Sigmoid colon (tissue), 7 donors: Measurements from ENCODE around the gene FAM120AOS. TPM values are rescaled to one million over a fixed set of nuclear protein-coding genes. Genes with fewer than 3 reads are reported as not detected.

Experiments
- DNase-seq: peaks from one replicate; pipeline ENCODE4 v3.0.0-alpha.2; 2019
- H3K27ac ChIP-seq, 4 donors: fragments of 200-600 bp; sonication (generic); one replicate each; pipeline ENCODE4 v1.5.1; 2016 to 2019; ENCODE audit warnings: mild to moderate bottlenecking in 1 of 4
- H3K27me3 ChIP-seq, 3 donors: fragments of 200-600 bp; sonication (generic); one replicate each; pipeline ENCODE4 v1.5.1; 2019; ENCODE audit warnings: mild to moderate bottlenecking in 1 of 3
- H3K36me3 ChIP-seq, 4 donors: fragments of 200-600 bp; sonication (generic); one replicate each; pipeline ENCODE4 v1.5.1; 2016 to 2019
- H3K4me1 ChIP-seq, 4 donors: fragments of 200-600 bp; sonication (generic); one replicate each; pipeline ENCODE4 v1.5.1; 2017 to 2019
- H3K4me3 ChIP-seq, 4 donors: fragments of 200-600 bp; sonication (generic); one replicate each; pipeline ENCODE4 v1.5.1; 2017 to 2019; ENCODE audit warnings: mild to moderate bottlenecking in 2 of 4, moderate library complexity in 1 of 4
- H3K9me3 ChIP-seq, 4 donors: fragments of 200-600 bp in 3 of 4; sonication (generic) in 3 of 4; one replicate each; pipeline versions ENCODE4 v1.5.1 to v1.6.1; 2013 to 2019
- CTCF ChIP-seq, 4 experiments: fragments of 450-650 bp in 3 of 4; fragments of 200-600 bp in 1 of 4; IDR thresholded peaks; one replicate each; pipeline ENCODE4 v1.5.1; 2016 to 2019; ENCODE audit warnings: antibody characterized with exemption in 4 of 4, mild to moderate bottlenecking in 3 of 4, moderate library complexity in 2 of 4
- EP300 ChIP-seq, 4 donors: sonication (generic); formaldehyde crosslinking; IDR thresholded peaks; one replicate each; pipeline ENCODE4 v1.6.1; 2017; ENCODE audit warnings: antibody characterized with exemption in 4 of 4
- POLR2A ChIP-seq, 2 donors: fragments of 450-650 bp; IDR thresholded peaks; one replicate each; pipeline ENCODE4 v1.6.1; 2016; ENCODE audit warnings: antibody characterized with exemption in 2 of 2, mild to moderate bottlenecking in 2 of 2, moderate library complexity in 2 of 2
- POLR2AphosphoS5 ChIP-seq, 4 donors: sonication (generic); formaldehyde crosslinking; IDR thresholded peaks; one replicate each; pipeline ENCODE4 v1.6.1; 2017; ENCODE audit warnings: antibody characterized with exemption in 4 of 4
- WGBS, 2 donors: extraction: QIAGEN DNeasy Blood & Tissue Kit; methylation state at CpG; one replicate each; pipeline ENCODE4 v1.1.7; 2013; 5-methylcytosine and 5-hydroxymethylcytosine counted together
- intact Hi-C: fragments of 100-400 bp; cut with DNase I; formaldehyde crosslinking; loops from one replicate; pipeline ENCODE4 v1.15.1; 2023
- polyA plus RNA-seq, 3 donors: library from polyadenylated mRNA; stranded (reverse); fragments of 200-250 nt; gene quantifications; one replicate each; pipeline ENCODE4 v1.2.3, GENCODE V29; 2013
- total RNA-seq, 4 donors: library from RNA; depleted of rRNA; stranded (reverse); fragments of >200 nt; gene quantifications; one replicate each; pipeline ENCODE4 v1.1.0, GENCODE V29; 2016
- donor health status: healthy with polysubstance abuse.
- donor health status: Bipolar disorder and iron deficiency.
- donor health status: healthy.

The FAM120AOS gene
- total and polyA plus RNA-seq, 7 donors, result 50.3 to 86.5 (median 63.1) TPM

GRCh38 chr9:93416530-93417235 is 36.7 kb downstream of the FAM120AOS start:
- DNase-seq, result no peak
- TF ChIP-seq POLR2A (IDR thresholded peaks at IDR 0.05), result no peak
- no peak for TF ChIP-seq POLR2AphosphoS5 (IDR thresholded peaks at IDR 0.05)
- TF ChIP-seq CTCF (IDR thresholded peaks at IDR 0.05), result no peak
- TF ChIP-seq EP300 (IDR thresholded peaks at IDR 0.05), result no peak
- H3K4me1 ChIP-seq, result no peaks in the 10 kb centered on the region
- H3K27me3 ChIP-seq, result no peaks in the 10 kb centered on the region
- 76 to 90% methylated on average over 8 of the region's 8 CpGs for WGBS, 2 donors
- H3K27ac ChIP-seq, result no peak overlapping the region
- intact Hi-C loops, result no loop called here
- no peak overlapping the region for H3K4me3 ChIP-seq
- no peaks in the 10 kb centered on the region for H3K9me3 ChIP-seq
- H3K36me3 ChIP-seq, result no peaks in the 10 kb centered on the region

GRCh38 chr9:93415176-93415690 is 38.1 kb downstream of the FAM120AOS start:
- no peaks in the 10 kb centered on the region for H3K36me3 ChIP-seq
- no peaks in the 10 kb centered on the region for H3K9me3 ChIP-seq
- H3K27me3 ChIP-seq, result no peaks in the 10 kb centered on the region
- intact Hi-C loops, result no loop called here
- no peak overlapping the region for H3K27ac ChIP-seq
- TF ChIP-seq EP300 (IDR thresholded peaks at IDR 0.05), result no peak
- no peak for TF ChIP-seq POLR2AphosphoS5 (IDR thresholded peaks at IDR 0.05)
- TF ChIP-seq POLR2A (IDR thresholded peaks at IDR 0.05), result no peak
- TF ChIP-seq CTCF (IDR thresholded peaks at IDR 0.05), result no peak
- no peak overlapping the region for H3K4me3 ChIP-seq
- WGBS, 2 donors, result 92 to 98% methylated on average over 2 of the region's 2 CpGs
- DNase-seq, result no peak
- H3K4me1 ChIP-seq, result no peaks in the 10 kb centered on the region

GRCh38 chr9:93413530-93413929 is 39.9 kb downstream of the FAM120AOS start:
- H3K4me3 ChIP-seq, result no peak overlapping the region
- H3K36me3 ChIP-seq, result no peaks in the 10 kb centered on the region
- no peak overlapping the region for H3K27ac ChIP-seq
- TF ChIP-seq EP300 (IDR thresholded peaks at IDR 0.05) (no peak), POLR2AphosphoS5 (IDR thresholded peaks at IDR 0.05) (no peak), POLR2A (IDR thresholded peaks at IDR 0.05) (no peak)
- H3K9me3 ChIP-seq, result no peaks in the 10 kb centered on the region
- no peaks in the 10 kb centered on the region for H3K27me3 ChIP-seq
- H3K4me1 ChIP-seq, result no peaks in the 10 kb centered on the region
- intact Hi-C loops, result no loop called here
- DNase-seq, result no peak

GRCh38 chr9:93406371-93406770 is 47.0 kb downstream of the FAM120AOS start:
- Histone ChIP-seq H3K36me3 (no peaks in the 10 kb centered on the region), H3K27ac (no peak overlapping the region), H3K9me3 (no peaks in the 10 kb centered on the region), H3K4me1 (no peaks in the 10 kb centered on the region), H3K27me3 (no peaks in the 10 kb centered on the region), H3K4me3 (no peak overlapping the region)
- WGBS, 2 donors, result 95 to 96% methylated on average over 5 of the region's 5 CpGs
- no peak for DNase-seq
- TF ChIP-seq CTCF (IDR thresholded peaks at IDR 0.05), result no peak
- no peak for TF ChIP-seq EP300 (IDR thresholded peaks at IDR 0.05)
- no peak for TF ChIP-seq POLR2AphosphoS5 (IDR thresholded peaks at IDR 0.05)
- no peak for TF ChIP-seq POLR2A (IDR thresholded peaks at IDR 0.05)
- intact Hi-C loops, result no loop called here

GRCh38 chr9:93398471-93398870 is 54.9 kb downstream of the FAM120AOS start:
- no peaks in the 10 kb centered on the region for H3K36me3 ChIP-seq
- no peak for DNase-seq
- H3K9me3 ChIP-seq, result no peaks in the 10 kb centered on the region
- H3K4me1 ChIP-seq, result no peaks in the 10 kb centered on the region
- WGBS, 2 donors, result 85 to 91% methylated on average over 9 of the region's 9 CpGs
- TF ChIP-seq POLR2AphosphoS5 (IDR thresholded peaks at IDR 0.05) (no peak), CTCF (IDR thresholded peaks at IDR 0.05) (no peak), EP300 (IDR thresholded peaks at IDR 0.05) (no peak), POLR2A (IDR thresholded peaks at IDR 0.05) (no peak)
- no peaks in the 10 kb centered on the region for H3K27me3 ChIP-seq
- no peak overlapping the region for H3K4me3 ChIP-seq
- no peak overlapping the region for H3K27ac ChIP-seq
- intact Hi-C loops, result loop anchor here (10.0 kb wide), 1 partner anchor 64 kb away; no protein-coding TSS in a partner anchor
